ENCODE results near the gene CRTAC1. TPM values are rescaled to one million over a fixed set of nuclear protein-coding genes. Genes with fewer than 3 reads are reported as not detected.

CRTAC1 gene
- total and polyA plus RNA-seq, 12 donors, result 0.22 to 12.4 (median 1.4) TPM

DNA sequence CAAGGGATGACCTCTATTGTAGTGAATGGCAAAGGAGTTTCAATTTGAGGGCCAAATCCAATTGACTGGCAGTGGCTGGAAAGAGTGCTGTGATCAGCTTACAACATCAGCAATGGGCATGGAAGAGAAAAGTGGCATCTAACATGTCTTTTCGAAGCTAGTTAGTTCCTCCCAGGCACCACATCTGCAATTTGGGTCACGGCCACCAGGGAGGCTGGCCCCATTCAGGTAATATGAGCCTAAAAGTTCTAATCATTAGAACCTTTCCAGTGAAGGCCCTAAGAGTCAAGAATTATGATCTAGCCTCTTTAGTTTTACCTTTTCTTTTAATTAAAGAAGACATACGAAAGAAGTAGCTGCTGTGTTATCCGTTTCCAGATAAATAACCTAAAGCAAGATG is 17.3 kb downstream of the CRTAC1 start:
- H3K4me3 ChIP-seq, result no peak overlapping the region
- WGBS, 2 donors, result 64 to 69% methylated on average over 4 of the region's 4 CpGs
- H3K27ac ChIP-seq, result no peak overlapping the region
- H3K9me3 ChIP-seq, result no peaks in the 10 kb centered on the region
- ATAC-seq (no peak), DNase-seq (no peak)
- TF ChIP-seq, protein P1, sequence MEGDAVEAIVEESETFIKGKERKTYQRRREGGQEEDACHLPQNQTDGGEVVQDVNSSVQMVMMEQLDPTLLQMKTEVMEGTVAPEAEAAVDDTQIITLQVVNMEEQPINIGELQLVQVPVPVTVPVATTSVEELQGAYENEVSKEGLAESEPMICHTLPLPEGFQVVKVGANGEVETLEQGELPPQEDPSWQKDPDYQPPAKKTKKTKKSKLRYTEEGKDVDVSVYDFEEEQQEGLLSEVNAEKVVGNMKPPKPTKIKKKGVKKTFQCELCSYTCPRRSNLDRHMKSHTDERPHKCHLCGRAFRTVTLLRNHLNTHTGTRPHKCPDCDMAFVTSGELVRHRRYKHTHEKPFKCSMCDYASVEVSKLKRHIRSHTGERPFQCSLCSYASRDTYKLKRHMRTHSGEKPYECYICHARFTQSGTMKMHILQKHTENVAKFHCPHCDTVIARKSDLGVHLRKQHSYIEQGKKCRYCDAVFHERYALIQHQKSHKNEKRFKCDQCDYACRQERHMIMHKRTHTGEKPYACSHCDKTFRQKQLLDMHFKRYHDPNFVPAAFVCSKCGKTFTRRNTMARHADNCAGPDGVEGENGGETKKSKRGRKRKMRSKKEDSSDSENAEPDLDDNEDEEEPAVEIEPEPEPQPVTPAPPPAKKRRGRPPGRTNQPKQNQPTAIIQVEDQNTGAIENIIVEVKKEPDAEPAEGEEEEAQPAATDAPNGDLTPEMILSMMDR (IDR thresholded peaks at IDR 0.05), result no peak
- H3K4me1 ChIP-seq, result no peaks in the 10 kb centered on the region
- peaks cover 0 to 55% (median 26%) of the 10 kb centered on the region in 7 donors for H3K27me3 ChIP-seq
- intact Hi-C loops (cut with DNase I), result no loop called here
- H3K36me3 ChIP-seq, result no peaks in the 10 kb centered on the region

DNA sequence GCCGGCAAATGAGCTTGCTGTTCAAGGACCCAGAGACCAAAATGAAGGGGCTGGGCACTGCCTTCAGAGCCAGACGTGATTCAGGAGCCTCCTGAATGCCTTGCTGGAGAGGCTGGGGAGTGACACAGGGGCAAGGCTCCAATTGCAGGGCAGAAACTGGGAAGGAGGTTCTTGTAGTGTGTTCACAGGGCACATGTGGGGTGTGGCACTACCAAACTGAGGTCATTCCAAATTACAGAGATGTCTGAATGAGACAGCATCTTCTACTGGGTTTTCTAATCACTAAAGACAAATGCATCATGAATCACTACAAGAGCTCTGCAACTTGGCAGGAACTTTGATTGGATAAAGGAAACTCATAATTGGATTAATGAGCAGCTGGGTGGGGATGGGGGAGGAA is 17.8 kb downstream of the CRTAC1 start:
- Histone ChIP-seq H3K36me3 (no peaks in the 10 kb centered on the region), H3K27me3 (peaks cover 0 to 59% (median 31%) of the 10 kb centered on the region in 7 donors), H3K27ac (no peak overlapping the region), H3K4me1 (no peaks in the 10 kb centered on the region), H3K9me3 (no peaks in the 10 kb centered on the region), H3K4me3 (no peak overlapping the region)
- TF ChIP-seq, protein P1 (IDR thresholded peaks at IDR 0.05), result no peak
- WGBS, 2 donors, result 21 to 48% methylated on average over 2 of the region's 2 CpGs
- ATAC-seq (no peak), DNase-seq (no peak)
- intact Hi-C loops (cut with DNase I), result no loop called here

DNA sequence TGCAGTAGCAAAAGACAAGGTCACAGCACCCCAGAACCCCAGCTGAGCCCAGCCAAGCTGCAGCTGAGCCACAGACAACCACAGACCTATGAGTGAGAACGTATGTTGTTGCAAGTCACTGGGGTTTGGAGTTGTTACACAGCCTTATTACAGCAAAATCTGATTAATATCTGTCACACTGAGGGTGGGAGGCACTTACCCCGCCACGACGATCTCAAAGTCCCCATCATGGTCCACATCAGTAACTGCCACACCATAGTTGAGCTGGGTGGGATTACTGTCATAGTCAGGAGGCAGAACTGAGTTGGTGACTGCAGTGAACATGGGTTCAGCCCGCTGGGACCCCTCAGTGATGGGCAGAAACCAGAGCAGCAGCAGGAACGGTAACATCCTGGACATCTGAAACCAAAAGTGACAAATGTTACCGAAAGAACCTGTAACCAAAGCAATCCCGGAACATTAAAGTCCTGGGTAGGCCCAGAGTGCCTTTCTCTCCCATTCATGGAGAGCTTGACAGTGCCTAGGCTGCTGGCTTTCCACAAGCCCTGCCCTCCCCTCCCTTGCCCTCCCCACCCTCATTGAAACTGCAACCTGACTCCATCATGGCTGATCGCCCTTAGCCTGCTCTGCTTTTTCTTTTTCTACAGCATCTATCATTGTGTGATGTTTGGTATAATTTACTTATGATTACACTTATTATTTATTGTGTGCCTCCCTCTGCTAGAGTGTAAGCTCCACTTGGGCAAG is 19.3 kb downstream of the CRTAC1 start:
- H3K4me1 ChIP-seq, result no peaks in the 10 kb centered on the region
- no peak overlapping the region for H3K4me3 ChIP-seq
- H3K36me3 ChIP-seq, result no peaks in the 10 kb centered on the region
- H3K9me3 ChIP-seq, result no peaks in the 10 kb centered on the region
- no peak overlapping the region for H3K27ac ChIP-seq
- intact Hi-C loops (cut with DNase I), result no loop called here
- DNase-seq, result no peak
- TF ChIP-seq, protein P1 (IDR thresholded peaks at IDR 0.05), result no peak
- 67 to 74% methylated on average over 9 of the region's 9 CpGs for WGBS, 2 donors
- no peak for ATAC-seq
- peaks cover 0 to 64% (median 31%) of the 10 kb centered on the region in 7 donors for H3K27me3 ChIP-seq

DNA sequence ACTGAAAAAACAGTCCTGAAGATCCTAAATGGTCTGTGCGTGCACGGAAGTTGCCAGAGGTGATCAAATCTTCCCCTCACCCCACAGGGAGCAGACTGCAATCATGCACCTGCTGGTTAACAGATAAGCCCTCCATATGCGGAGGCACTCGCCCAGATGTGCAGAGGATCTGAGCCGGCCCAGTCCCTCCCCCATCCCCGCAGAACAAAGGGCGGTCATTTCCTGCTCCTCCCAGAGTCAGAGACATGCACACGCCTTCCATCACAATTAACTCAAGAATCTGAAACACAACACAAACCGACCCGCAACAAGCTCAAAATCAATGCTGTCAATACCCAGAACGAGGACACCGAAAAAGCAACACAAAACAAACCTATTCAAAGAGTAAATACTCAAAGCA is 24.2 kb downstream of the CRTAC1 start:
- no peak overlapping the region for H3K4me3 ChIP-seq
- DNase-seq, result no peak
- TF ChIP-seq, protein P1 (IDR thresholded peaks at IDR 0.05), result no peak
- intact Hi-C loops (cut with DNase I), result no loop called here
- H3K9me3 ChIP-seq, result no peaks in the 10 kb centered on the region
- peaks cover 0 to 50% (median 29%) of the 10 kb centered on the region in 7 donors for H3K27me3 ChIP-seq
- no peaks in the 10 kb centered on the region for H3K36me3 ChIP-seq
- no peak overlapping the region for H3K27ac ChIP-seq
- ATAC-seq, result peak in 1 of 8 donors; percentile 27
- no peaks in the 10 kb centered on the region for H3K4me1 ChIP-seq
- WGBS, 2 donors, result 8 to 11% methylated on average over 12 of the region's 12 CpGs
